ENCODE data around the gene ACACB.

The ACACB gene

DNA sequence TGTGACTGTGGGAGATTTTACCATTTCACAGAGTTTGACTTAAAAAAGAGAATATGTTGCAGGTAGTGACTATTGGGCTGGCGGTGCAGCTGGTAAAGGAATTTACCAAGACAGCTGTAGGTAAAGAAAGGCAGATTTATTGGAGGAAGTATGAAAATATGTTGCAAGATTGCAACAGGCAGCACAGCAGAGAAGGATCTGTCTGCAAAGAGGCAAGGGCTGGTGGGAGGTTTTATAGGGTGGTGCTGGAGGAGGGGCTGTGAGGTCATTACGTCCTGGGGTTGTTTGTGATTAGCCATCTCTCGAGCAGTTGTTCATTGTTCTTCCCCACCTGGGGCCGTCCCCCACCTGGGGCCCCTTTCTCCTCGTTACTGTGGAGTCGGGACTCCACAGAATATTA is 62.1 kb downstream of the ACACB start:
- DNase-seq: no peak

DNA sequence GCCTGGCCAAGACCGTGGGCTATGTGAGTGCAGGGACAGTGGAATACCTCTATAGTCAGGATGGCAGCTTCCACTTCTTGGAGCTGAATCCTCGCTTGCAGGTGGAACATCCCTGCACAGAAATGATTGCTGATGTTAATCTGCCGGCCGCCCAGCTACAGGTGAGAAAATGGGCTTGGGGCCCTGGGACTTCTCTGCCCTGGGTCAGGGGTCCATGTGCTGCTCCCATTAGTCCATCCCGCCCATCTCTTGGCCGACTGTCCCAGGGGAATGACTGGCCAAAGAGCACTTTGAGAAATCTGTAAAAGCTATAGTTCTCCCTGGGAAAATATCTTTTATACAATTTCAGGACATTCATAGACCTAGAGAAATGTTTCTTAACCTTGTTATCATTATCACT is 63.5 kb downstream of the ACACB start:
- no peak for DNase-seq

DNA sequence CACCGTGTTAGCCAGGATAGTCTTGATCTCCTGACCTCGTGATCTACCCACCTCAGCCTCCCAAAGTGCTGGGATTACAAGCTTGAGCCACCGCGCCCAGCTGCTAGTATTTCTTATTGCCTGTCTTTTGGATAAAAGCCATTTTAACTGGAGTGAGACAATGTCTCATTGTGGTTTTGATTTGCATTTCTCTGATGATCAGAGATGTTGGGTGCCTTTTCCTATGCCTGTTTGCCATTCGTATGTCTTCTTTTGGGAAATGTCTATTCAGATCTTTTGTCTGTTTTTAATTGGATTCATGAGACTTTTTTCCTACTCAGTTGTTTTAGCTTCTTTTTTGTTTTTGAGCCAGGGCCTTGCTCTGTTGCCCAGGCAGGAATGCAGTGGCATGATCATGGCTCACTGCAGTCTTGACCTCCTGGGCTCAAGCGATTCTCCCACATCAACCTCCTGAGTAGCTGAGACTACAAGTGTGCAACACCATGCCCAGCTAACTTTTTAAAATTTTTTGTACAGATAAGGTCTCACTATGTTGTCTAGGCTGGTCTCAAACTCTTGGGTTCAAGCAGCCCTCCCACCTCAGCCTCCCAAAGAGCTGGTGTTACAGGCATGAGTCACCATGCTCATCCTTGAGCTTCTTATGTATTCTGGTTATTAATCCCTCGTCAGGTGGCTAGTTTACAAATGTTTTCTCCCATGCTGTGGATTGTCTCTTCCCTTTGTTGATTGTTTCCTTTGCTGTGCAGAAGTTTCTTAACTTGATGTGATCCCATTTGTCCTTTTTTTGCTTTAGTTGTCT is 65.9 kb downstream of the ACACB start:
- DNase-seq: no peak

DNA sequence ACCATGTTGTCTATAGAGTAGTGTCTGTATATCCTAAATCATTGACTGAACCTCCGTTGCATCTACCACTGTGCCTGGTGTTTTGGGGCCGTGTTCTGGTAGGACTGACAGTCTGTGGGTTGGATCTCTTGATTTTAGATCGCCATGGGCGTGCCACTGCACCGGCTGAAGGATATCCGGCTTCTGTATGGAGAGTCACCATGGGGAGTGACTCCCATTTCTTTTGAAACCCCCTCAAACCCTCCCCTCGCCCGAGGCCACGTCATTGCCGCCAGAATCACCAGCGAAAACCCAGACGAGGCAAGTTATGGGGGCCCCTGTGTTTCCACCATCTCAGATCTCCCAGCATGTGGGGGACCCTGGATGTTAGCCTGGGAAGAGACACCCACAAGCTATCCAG is 69.1 kb downstream of the ACACB start:
- DNase-seq: no peak

- no peak for DNase-seq
Observed at GRCh38 chr12:109186993-109187653, 70.7 kb downstream of the ACACB start.

DNA sequence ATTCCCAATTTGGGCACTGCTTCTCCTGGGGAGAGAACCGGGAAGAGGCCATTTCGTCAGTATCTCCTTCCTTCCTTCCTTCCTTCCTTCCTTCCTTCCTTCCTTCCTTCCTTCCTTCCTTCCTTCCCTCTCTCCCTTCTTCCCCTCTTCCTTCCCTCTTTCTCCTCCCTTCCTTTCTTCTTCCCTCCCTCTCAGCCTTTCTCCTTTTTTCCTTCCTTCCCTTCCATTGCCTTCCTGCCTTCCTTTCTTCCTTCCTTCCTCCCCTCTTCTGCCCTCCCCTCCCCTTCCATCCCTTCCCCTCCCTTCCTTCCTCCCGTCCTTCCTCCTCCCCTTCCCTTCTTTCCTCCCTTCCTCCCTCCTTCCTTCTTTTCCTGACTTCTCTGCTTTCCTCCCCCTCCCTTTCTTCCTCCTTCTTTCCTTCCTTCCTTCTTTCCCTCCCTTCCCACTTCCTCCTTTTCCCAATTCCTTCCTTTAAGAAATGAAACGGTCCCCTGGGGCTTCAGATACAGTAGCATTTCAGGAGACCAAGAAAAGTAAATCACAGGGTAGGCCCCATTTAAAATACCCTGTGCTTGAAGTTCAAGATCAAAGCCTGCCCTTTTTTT is 71.8 kb downstream of the ACACB start:
- DNase-seq: no peak

DNA sequence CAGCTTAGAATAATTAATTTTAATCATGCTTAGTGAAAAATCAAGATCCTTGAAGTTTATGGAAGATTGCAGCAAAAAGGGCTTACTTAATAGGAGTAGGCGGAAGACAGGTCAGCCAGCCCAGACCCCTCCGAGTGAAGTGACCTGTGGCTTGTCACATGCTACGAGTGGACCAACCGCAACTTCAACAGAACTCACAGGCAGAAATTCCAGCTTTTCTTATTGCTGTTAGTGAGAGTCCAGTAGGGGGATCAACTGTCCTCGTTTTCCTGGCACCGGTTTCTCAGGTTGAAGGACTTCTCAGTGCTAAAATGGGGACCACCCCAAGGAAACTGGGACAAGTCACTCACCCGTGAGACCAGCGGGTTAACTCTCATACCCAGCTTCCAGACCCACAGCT is 72.9 kb downstream of the ACACB start:
- DNase-seq: no peak

DNA sequence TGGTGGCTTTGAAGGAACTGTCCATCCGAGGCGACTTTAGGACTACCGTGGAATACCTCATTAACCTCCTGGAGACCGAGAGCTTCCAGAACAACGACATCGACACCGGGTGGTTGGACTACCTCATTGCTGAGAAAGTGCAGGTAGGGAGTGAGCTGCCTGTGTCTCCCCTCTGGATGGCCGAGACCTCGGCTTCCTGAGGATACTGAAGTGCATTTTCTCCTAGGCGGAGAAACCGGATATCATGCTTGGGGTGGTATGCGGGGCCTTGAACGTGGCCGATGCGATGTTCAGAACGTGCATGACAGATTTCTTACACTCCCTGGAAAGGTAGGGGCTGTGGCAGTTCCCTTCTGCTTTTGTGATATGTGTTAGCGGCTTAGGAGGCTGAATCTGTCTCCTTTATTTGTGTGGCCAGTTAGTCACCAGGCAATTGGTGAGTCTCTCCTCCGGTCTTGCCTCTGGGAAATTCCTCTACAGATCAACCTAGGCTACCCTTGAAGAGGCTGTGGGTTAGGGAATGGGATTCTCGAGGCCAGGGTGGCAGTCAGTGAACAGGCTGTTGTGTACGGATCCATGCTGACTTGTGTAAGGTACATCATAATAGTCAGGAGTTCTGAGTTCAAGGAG is 75.3 kb downstream of the ACACB start:
- DNase-seq: no peak

DNA sequence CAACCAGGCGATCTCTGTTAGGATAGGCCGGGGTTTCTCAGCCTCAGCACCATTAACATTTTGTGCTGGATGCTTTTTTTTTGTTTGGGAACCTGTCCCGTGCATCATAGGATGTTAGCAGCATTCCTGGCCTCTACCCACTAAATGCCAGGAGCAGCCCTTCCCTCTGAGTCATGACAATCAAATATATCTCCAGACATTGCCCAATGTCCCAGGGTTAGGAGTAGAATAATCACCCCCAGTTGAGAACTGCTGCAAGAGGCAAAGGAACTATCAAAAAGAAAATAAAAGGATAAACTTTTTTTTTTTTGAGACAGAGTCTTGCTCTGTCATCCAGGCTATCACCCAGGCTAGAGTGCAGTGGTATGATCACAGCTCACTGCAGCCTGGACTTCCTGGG is 76.0 kb downstream of the ACACB start:
- no peak for DNase-seq

- no peak for DNase-seq
Observed at GRCh38 chr12:109193896-109194295, 77.5 kb downstream of the ACACB start.

GRCh38 chr12:109196332-109196731 is 79.9 kb downstream of the ACACB start:
- no peak for DNase-seq

DNA sequence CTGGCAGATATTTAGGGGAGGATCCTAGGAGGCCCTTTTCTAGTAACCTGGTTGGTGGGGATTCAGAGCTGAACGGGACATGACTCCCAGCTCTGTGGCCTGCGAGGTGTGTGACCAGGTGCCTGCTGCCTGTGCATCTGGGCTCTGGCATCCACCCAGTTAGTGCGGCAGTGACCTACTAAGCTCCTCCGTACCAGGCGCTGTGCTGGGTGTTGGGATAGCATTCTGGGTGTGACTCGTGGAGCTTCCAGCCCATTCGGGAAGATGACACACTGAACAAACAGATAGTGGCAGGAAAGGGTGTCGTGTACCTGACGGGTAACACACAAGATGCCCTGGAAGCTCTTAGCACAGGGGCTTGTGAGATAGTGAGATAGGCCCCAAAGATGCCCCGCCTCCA is 80.9 kb downstream of the ACACB start:
- no peak for DNase-seq

- DNase-seq: no peak
Observed at GRCh38 chr12:109199324-109199723, 82.9 kb downstream of the ACACB start.

- DNase-seq: no peak
Observed at GRCh38 chr12:109200825-109201495, 84.6 kb downstream of the ACACB start.

GRCh38 chr12:109201496-109201885 is 85.1 kb downstream of the ACACB start:
- no peak for DNase-seq

DNA sequence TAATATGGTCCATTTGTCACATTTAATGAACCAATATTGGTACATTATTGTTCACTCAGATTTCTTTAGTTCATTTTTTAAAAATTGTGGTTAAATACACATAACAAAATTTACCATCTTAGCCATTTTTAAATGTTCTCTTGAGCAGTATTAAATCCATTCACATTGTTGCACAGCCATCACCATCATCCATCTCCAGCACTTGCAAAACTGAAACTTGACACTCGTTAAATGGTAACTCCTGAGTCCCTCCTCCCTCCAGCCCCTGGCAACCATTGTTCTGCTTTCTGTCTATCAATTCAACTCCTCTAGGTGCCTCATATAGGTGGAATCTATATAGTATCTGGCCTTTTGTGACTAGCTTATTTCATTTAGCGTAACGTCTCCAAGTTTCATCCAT is 86.4 kb downstream of the ACACB start:
- no peak for DNase-seq

DNA sequence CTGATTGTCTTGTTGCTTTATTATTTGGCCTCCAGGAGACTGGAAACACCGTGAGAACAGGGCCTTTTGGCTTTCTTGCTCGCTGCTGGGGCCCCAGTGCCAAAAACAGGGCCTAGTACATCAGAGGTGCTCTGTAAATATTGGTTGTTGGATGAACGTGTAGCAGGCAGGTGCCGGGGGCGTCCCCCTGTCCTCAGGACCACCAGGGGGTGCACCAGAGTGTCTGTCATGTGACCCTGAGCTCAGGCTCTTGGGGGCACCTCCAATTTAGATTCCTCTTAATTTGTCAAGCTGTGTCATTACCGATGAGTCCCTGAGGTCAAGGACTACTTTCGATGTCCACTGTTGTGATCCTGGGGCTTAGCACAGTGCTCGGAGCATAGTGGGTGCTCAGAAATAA is 87.1 kb downstream of the ACACB start:
- DNase-seq: no peak

DNA sequence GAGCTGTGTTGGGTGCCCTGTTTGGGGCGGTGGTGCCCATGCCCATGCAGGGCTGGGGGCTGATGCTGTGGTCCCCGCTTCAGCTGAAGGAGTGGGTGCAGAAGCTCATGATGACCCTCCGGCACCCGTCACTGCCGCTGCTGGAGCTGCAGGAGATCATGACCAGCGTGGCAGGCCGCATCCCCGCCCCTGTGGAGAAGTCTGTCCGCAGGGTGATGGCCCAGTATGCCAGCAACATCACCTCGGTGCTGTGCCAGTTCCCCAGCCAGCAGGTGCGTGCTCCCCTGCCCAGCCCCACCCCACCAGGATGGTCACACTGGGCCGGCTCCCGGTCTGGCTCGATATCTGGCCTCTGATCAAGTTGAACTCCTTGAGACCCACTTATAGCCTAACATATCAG is 92.7 kb downstream of the ACACB start:
- DNase-seq: no peak

GRCh38 chr12:109212460-109213115 is 96.2 kb downstream of the ACACB start:
- no peak for DNase-seq

GRCh38 chr12:109214131-109214530 is 97.7 kb downstream of the ACACB start:
- no peak for DNase-seq

GRCh38 chr12:109218996-109219395 is 102.6 kb downstream of the ACACB start:
- DNase-seq: no peak

DNA sequence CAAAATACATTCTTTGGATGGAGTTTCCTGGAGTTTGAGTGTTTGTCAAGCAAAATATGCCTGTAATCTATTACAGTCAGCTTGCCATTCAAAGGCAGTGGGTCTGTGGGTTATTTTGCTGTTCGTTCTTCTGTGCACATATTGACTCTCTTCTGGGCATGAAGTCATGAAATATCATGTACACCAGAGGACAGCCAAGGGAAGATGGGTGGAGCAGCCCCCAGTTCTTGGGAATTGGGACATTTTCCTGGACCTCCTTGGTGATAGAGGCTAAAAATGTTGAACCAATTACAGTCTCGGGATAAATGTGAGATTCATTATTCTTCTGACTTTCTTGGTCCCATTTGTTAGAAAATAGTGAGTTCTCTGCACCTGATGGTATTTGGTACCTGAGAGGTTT is 103.6 kb downstream of the ACACB start:
- DNase-seq: no peak

Data from CD4-positive, alpha-beta T cell treated with Interleukin-15 for 1 hour (primary cell).